ENCODE data around the gene KLHL36.

The KLHL36 gene

GRCh38 chr16:84607694-84608093, 40.6 kb upstream of the KLHL36 start:
- no peak overlapping the region for H2AFZ ChIP-seq (ENCODE audit: low read length, unreplicated experiment)
- no peak overlapping the region for H3K4me3 ChIP-seq (ENCODE audit: low read depth, low read length)
- H3K4me1 ChIP-seq (ENCODE audit: control insufficient read depth, insufficient read depth, low read length, unreplicated experiment), result peaks cover 32% of the 10 kb centered on the region
- H3K36me3 ChIP-seq (ENCODE audit: insufficient read depth, low read length), result peaks cover 34% of the 10 kb centered on the region
- H3K79me2 ChIP-seq (ENCODE audit: control insufficient read depth, insufficient read depth, low read length, unreplicated experiment), result peaks cover 87% of the 10 kb centered on the region
- H3K27ac ChIP-seq (ENCODE audit: low read depth, low read length), result no peak overlapping the region
- no peaks in the 10 kb centered on the region for H3K27me3 ChIP-seq (ENCODE audit: insufficient read depth, low read length)

- Histone ChIP-seq H2AFZ (ENCODE audit: low read length, unreplicated experiment) (no peak overlapping the region), H3K27ac (ENCODE audit: low read depth, low read length) (no peak overlapping the region), H3K27me3 (ENCODE audit: insufficient read depth, low read length) (no peaks in the 10 kb centered on the region), H3K36me3 (ENCODE audit: insufficient read depth, low read length) (peaks cover 34% of the 10 kb centered on the region), H3K79me2 (ENCODE audit: control insufficient read depth, insufficient read depth, low read length, unreplicated experiment) (peaks cover 90% of the 10 kb centered on the region), H3K4me3 (ENCODE audit: low read depth, low read length) (no peak overlapping the region), H3K4me1 (ENCODE audit: control insufficient read depth, insufficient read depth, low read length, unreplicated experiment) (peaks cover 28% of the 10 kb centered on the region)
These were observed 40.0 kb upstream of the KLHL36 start for GRCh38 chr16:84608282-84608681.

- Histone ChIP-seq H2AFZ (ENCODE audit: low read length, unreplicated experiment) (no peak overlapping the region), H3K36me3 (ENCODE audit: insufficient read depth, low read length) (peaks cover 34% of the 10 kb centered on the region), H3K27me3 (ENCODE audit: insufficient read depth, low read length) (no peaks in the 10 kb centered on the region), H3K27ac (ENCODE audit: low read depth, low read length) (no peak overlapping the region), H3K79me2 (ENCODE audit: control insufficient read depth, insufficient read depth, low read length, unreplicated experiment) (peaks cover 99% of the 10 kb centered on the region), H3K4me3 (ENCODE audit: low read depth, low read length) (no peak overlapping the region), H3K4me1 (ENCODE audit: control insufficient read depth, insufficient read depth, low read length, unreplicated experiment) (peaks cover 28% of the 10 kb centered on the region)
These were observed 38.6 kb upstream of the KLHL36 start for GRCh38 chr16:84609563-84610177.

GRCh38 chr16:84610376-84610775, 37.9 kb upstream of the KLHL36 start:
- peaks cover 28% of the 10 kb centered on the region for H3K4me1 ChIP-seq (ENCODE audit: control insufficient read depth, insufficient read depth, low read length, unreplicated experiment)
- H3K27me3 ChIP-seq (ENCODE audit: insufficient read depth, low read length), result no peaks in the 10 kb centered on the region

GRCh38 chr16:84611041-84611440, 37.3 kb upstream of the KLHL36 start:
- peaks cover 37% of the 10 kb centered on the region for H3K36me3 ChIP-seq (ENCODE audit: insufficient read depth, low read length)
- H3K4me1 ChIP-seq (ENCODE audit: control insufficient read depth, insufficient read depth, low read length, unreplicated experiment), result peaks cover 30% of the 10 kb centered on the region
- H3K27ac ChIP-seq (ENCODE audit: low read depth, low read length), result no peak overlapping the region
- no peaks in the 10 kb centered on the region for H3K27me3 ChIP-seq (ENCODE audit: insufficient read depth, low read length)
- no peak overlapping the region for H3K4me3 ChIP-seq (ENCODE audit: low read depth, low read length)
- peaks cover 99% of the 10 kb centered on the region for H3K79me2 ChIP-seq (ENCODE audit: control insufficient read depth, insufficient read depth, low read length, unreplicated experiment)
- H2AFZ ChIP-seq (ENCODE audit: low read length, unreplicated experiment), result no peak overlapping the region

More at GRCh38 chr16:84610376-84610775, 37.9 kb upstream of the KLHL36 start:
- no peak overlapping the region for H2AFZ ChIP-seq (ENCODE audit: low read length, unreplicated experiment)
- no peak overlapping the region for H3K4me3 ChIP-seq (ENCODE audit: low read depth, low read length)
- H3K27ac ChIP-seq (ENCODE audit: low read depth, low read length), result no peak overlapping the region
- peaks cover 34% of the 10 kb centered on the region for H3K36me3 ChIP-seq (ENCODE audit: insufficient read depth, low read length)
- peaks cover 99% of the 10 kb centered on the region for H3K79me2 ChIP-seq (ENCODE audit: control insufficient read depth, insufficient read depth, low read length, unreplicated experiment)

GRCh38 chr16:84612686-84613085, 35.6 kb upstream of the KLHL36 start:
- no peak overlapping the region for H3K4me3 ChIP-seq (ENCODE audit: low read depth, low read length)
- no peak overlapping the region for H2AFZ ChIP-seq (ENCODE audit: low read length, unreplicated experiment)
- no peak overlapping the region for H3K27ac ChIP-seq (ENCODE audit: low read depth, low read length)
- peaks cover 98% of the 10 kb centered on the region for H3K79me2 ChIP-seq (ENCODE audit: control insufficient read depth, insufficient read depth, low read length, unreplicated experiment)
- peaks cover 25% of the 10 kb centered on the region for H3K36me3 ChIP-seq (ENCODE audit: insufficient read depth, low read length)
- H3K27me3 ChIP-seq (ENCODE audit: insufficient read depth, low read length), result no peaks in the 10 kb centered on the region
- peaks cover 31% of the 10 kb centered on the region for H3K4me1 ChIP-seq (ENCODE audit: control insufficient read depth, insufficient read depth, low read length, unreplicated experiment)

- Histone ChIP-seq H3K4me1 (ENCODE audit: control insufficient read depth, insufficient read depth, low read length, unreplicated experiment) (peaks cover 33% of the 10 kb centered on the region), H2AFZ (ENCODE audit: low read length, unreplicated experiment) (no peak overlapping the region), H3K27me3 (ENCODE audit: insufficient read depth, low read length) (no peaks in the 10 kb centered on the region), H3K79me2 (ENCODE audit: control insufficient read depth, insufficient read depth, low read length, unreplicated experiment) (peaks cover 92% of the 10 kb centered on the region), H3K27ac (ENCODE audit: low read depth, low read length) (peak overlapping the region; percentile 12), H3K4me3 (ENCODE audit: low read depth, low read length) (no peak overlapping the region), H3K36me3 (ENCODE audit: insufficient read depth, low read length) (peaks cover 19% of the 10 kb centered on the region)
These were observed 34.8 kb upstream of the KLHL36 start for GRCh38 chr16:84613408-84614072.

- Histone ChIP-seq H3K27me3 (ENCODE audit: insufficient read depth, low read length) (no peaks in the 10 kb centered on the region), H3K79me2 (ENCODE audit: control insufficient read depth, insufficient read depth, low read length, unreplicated experiment) (peaks cover 87% of the 10 kb centered on the region), H3K4me3 (ENCODE audit: low read depth, low read length) (peak overlapping the region; percentile 94; the same call in 1 of the 2 replicates), H3K36me3 (ENCODE audit: insufficient read depth, low read length) (peaks cover 19% of the 10 kb centered on the region), H3K27ac (ENCODE audit: low read depth, low read length) (peak overlapping the region; percentile 12), H3K4me1 (ENCODE audit: control insufficient read depth, insufficient read depth, low read length, unreplicated experiment) (peaks cover 37% of the 10 kb centered on the region), H2AFZ (ENCODE audit: low read length, unreplicated experiment) (no peak overlapping the region)
These were observed 34.2 kb upstream of the KLHL36 start for GRCh38 chr16:84614073-84614459.

- Histone ChIP-seq H3K4me3 (ENCODE audit: low read depth, low read length) (peak overlapping the region; percentile 94), H3K36me3 (ENCODE audit: insufficient read depth, low read length) (peaks cover 19% of the 10 kb centered on the region), H3K27me3 (ENCODE audit: insufficient read depth, low read length) (no peaks in the 10 kb centered on the region), H3K79me2 (ENCODE audit: control insufficient read depth, insufficient read depth, low read length, unreplicated experiment) (peaks cover 81% of the 10 kb centered on the region), H3K4me1 (ENCODE audit: control insufficient read depth, insufficient read depth, low read length, unreplicated experiment) (peaks cover 42% of the 10 kb centered on the region), H2AFZ (ENCODE audit: low read length, unreplicated experiment) (no peak overlapping the region), H3K27ac (ENCODE audit: low read depth, low read length) (peak overlapping the region; percentile 12; the same call in 1 of the 2 replicates)
These were observed 33.7 kb upstream of the KLHL36 start for GRCh38 chr16:84614623-84614967.

GRCh38 chr16:84614968-84615813, 33.1 kb upstream of the KLHL36 start:
- Histone ChIP-seq H3K4me1 (ENCODE audit: control insufficient read depth, insufficient read depth, low read length, unreplicated experiment) (peaks cover 47% of the 10 kb centered on the region), H3K27ac (ENCODE audit: low read depth, low read length) (no peak overlapping the region), H3K36me3 (ENCODE audit: insufficient read depth, low read length) (peaks cover 19% of the 10 kb centered on the region), H3K4me3 (ENCODE audit: low read depth, low read length) (peak overlapping the region; percentile 94), H2AFZ (ENCODE audit: low read length, unreplicated experiment) (no peak overlapping the region), H3K79me2 (ENCODE audit: control insufficient read depth, insufficient read depth, low read length, unreplicated experiment) (peaks cover 75% of the 10 kb centered on the region), H3K27me3 (ENCODE audit: insufficient read depth, low read length) (no peaks in the 10 kb centered on the region)
